ENCODE measurements around the gene MRGPRG.
"Not testable (repeated sequence)": the region's sequence is repeated elsewhere in the genome, so short reads cannot be mapped to it uniquely, and the experiment has no call there.

Gene MRGPRG

GRCh38 chr11:3218483-3219280 is at the start of gene MRGPRG:
Gene MRGPRG (minus strand): TSS chr11:3218813. CDS start chr11:3218813, 0 bp downstream.
- DNase-seq, result no peak

DNA sequence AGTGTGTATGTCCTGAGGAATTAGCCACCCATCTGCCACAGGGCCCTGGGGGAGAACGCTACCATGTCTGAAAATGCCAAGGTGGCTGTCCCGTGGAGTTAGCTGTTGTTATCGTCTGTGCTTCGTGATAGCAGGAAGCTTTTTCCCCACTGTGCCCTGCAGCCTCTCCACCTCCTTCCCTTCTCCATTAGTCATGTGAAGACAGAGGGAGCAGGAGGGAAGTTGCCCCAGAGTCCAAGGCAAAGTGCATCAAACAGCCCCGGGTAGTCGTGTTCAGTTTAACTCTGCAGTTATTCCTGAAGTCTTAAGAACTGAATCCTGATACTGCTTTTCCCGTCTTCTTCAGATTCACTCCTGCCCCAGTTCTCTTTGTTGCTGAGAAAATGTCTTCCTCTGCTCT is 43.9 kb upstream of the MRGPRG start:
- DNase-seq, result not testable (repeated sequence)

- DNase-seq, result not testable (repeated sequence)
Measured at GRCh38 chr11:3261831-3262230, 43.2 kb upstream of the MRGPRG start.

- DNase-seq, result not testable (repeated sequence)
Measured at GRCh38 chr11:3257509-3257908, 38.9 kb upstream of the MRGPRG start.

DNA sequence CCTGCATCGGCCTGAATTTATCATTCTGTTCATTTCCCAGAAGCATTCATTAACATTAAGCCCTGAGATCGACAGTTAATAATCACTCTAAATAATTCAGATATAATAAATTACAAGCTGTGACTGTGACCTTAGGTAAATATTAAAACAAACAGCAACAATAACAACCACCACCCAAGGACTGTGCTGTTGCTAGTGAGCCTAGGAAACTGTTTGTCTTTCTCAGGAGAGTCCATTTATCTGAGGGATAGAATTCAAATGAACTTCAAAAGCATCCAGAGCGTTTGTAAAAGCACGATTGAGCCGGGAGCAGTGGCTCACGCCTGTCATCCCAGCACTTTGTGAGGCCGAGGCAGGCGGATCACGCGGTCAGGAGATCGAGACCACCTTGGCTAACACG is 36.6 kb upstream of the MRGPRG start:
- not testable (repeated sequence) for DNase-seq

DNA sequence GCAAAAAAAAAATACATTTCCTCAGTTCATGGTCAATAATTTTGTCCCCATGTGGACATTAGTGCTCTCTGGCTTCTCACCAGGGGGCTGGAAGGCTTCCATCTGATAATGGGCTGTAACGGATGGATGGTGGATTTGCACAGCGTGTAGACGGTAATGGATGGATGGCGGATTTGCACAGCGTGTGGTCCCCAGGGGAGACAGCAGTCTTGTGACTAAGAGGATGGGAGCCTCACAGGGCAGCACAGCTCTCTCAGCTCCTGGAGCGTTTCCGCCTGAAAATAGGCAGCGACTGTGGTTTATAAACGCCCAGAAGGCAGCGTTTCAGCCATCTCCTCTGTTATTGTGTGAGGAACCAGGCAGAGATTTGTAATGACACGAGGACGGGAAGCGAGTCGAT is 36.2 kb upstream of the MRGPRG start:
- not testable (repeated sequence) for DNase-seq

- DNase-seq, result no peak
Measured at GRCh38 chr11:3245071-3245470, 26.5 kb upstream of the MRGPRG start.

- DNase-seq, result no peak
Measured at GRCh38 chr11:3243880-3244279, 25.3 kb upstream of the MRGPRG start.

GRCh38 chr11:3237119-3237518 is 18.5 kb upstream of the MRGPRG start:
- no peak for DNase-seq

GRCh38 chr11:3234846-3235245 is 16.2 kb upstream of the MRGPRG start:
- no peak for DNase-seq

DNA sequence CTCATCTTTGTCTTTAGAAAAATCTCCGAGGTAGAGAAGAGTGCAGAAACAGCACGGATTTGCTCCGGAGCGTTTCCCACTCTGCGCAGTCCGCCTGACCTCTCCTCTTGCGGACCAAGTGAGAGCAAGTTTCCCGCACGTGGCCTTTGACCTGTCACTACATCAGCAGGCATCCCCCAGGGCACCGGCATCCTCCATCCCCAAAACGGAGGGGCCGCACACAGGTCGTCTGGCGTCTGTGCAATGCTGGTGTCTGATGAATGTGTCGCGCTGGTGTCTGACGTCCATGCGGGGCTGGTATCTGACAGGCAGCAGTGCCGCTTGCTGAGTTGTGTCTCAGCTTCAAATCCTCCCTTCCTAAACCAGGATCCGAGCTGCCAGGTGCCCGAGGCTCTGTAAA is 14.3 kb upstream of the MRGPRG start:
- DNase-seq, result no peak

DNA sequence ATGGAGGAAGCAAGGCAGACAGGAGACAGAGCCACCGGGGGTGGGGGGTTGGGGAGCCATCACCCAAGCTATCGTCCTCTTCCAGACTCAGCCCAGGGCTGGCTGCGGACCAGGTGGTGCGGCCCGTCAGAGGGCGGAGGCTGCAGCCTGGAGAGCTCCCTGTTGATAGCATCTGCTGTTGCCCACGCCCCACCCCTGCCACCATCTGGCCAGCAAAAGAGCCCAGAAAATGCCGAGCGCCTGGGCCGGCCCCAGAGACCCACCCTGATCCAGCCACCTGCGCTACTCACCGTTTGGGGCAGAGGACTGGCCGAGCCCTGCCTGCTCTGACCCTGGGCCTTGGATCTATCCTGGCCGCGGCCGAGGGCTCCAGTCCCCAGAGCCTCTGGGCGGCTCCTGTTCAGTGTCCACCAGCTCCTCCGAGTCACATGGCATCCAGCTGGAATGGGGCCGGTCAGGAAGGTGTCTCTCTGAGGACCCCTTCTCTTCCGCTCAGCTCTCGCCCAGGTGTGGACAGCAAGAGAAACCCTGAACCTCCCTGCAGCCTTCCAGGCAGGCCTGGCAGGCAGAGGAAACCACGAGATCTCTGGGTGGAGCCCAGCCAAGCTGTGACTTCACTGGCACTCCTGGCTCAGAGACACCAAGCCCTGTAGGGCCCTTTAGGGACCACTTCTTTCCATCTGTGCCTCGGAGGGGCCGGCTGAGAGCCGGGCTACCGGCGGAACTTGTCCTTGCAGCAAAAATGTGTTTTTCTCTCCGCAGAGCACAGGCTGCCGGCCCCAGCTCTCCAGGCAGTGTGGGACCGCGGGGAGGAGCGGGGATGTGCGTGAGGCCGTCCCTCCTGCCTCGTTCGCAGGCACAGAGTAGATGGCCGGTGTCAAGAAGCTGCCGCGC is 13.5 kb upstream of the MRGPRG start, which contains the start of gene MRGPRE:
Gene MRGPRE, minus strand, starts transcription at position 567 of the 894 bp plus-strand sequence. CDS start 3,618 bp downstream, outside the sequence.
- no peak for DNase-seq

- DNase-seq, result no peak
Measured at GRCh38 chr11:3231550-3231850, 12.9 kb upstream of the MRGPRG start.

GRCh38 chr11:3230636-3231549 is 12.3 kb upstream of the MRGPRG start:
- DNase-seq, result no peak

GRCh38 chr11:3229673-3230630 is 11.3 kb upstream of the MRGPRG start:
- DNase-seq, result no peak

- no peak for DNase-seq
Measured at GRCh38 chr11:3228445-3228829, 9.8 kb upstream of the MRGPRG start.

DNA sequence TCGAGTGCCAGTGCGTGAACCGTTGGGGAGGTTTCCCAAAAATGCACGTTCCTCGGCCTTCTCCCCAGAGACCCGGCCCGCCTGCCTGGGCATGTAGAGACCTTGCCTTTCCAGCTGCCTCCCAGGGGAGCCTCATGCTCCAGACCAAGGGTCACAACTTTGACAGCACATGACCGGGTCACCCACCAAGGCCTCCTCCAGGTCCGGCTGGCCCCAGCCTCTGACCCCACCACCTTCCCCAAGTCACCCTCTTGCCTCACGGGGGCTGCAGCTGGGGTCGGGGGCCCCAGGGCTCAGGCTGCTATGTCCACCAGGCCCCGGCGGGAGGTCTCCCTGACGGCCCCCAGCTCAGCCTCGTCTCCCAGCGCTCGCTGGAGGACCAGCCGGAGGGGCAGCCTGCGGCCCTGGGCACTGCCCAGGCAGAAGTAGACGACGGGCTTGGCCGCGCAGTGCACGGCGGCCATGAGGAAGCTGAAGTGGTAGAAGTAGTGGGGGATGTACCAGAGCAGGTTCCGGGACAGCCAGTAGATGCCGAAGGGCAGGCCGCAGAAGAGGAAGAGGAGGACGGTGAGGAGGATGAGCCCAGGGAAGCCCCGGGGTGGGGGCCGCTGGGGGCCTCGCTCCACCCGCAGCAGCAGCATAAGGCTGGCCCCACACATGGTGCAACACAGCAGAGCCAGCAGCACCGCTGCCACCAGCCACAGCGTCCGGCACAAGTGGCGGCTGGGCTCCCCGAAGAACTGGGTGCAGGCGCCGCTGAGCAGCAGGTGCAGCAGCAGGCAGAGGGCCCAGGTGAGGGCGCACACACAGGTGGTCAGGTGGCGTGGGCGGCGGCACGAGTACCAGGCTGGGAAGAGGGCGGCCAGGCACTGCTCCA is 9.2 kb upstream of the MRGPRG start:
- DNase-seq, result no peak

- no peak for DNase-seq
Measured at GRCh38 chr11:3226846-3227567, 8.4 kb upstream of the MRGPRG start.

DNA sequence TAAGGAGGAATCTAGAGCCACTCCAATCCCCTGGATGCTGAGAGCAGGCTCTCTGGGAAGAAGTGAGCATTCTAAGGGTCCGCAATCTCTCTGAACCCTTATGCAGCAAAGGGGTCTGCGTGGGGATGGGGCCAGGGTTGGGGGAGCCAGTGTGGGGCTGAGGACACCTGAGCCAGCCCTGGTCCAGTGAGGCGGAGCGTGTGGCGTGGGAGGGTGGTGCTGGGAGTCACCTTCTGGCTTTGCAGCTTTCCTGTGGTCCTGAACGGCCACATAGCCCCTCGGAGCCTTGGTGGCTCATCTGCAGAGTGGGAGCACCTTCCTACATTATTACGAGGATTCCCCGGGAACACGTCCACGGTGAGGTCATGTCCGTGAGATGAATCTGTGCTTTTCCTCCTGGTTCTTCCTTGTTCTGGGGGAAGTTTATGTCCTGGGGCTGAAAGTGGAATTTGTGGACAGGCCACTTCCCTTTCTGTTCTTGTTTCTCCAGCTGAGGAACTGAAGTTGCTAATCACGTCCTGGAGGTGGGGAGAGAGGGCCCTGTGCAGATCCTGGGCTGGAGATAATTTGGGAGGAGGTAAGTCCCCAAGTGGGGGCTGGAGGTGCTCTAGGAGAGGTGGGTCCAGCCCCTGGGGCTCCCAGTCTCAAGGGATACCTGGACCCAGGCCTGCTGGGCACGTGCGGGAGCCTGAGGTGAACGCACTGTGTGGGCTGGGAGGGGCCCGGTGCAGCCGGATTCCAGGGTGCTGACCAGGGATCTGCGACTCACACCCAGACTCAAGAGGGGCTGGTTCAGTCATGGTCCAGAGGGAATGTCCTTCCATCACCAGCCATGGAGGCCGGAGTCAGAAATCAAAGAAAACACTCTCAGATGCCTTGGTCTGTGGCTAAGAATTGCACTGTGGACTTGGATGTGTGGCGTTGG is 7.5 kb upstream of the MRGPRG start:
- DNase-seq, result no peak
